ENCODE results near the gene DXO.

GRCh38 chr6:31948753-31949413 is 23.1 kb downstream of the DXO start:
- TF ChIP-seq GATA3 (IDR thresholded peaks at IDR 0.05; ENCODE audit: low read depth, low read length) (no peak), GATA2 (IDR thresholded peaks at IDR 0.05; ENCODE audit: low read depth, low read length) (no peak)

All from SH-SY5Y (cell line).